HG03565 (cell line): ENCODE data around the gene RIC8A.
A peak's percentile ranks its signal among the peaks of the same experiment; 100 is the strongest.
"Not testable (repeated sequence)": the region's sequence is repeated elsewhere in the genome, so short reads cannot be mapped to it uniquely, and the experiment has no call there.

Source experiments
- ATAC-seq: cut with Tn5 transposase; IDR thresholded peaks from one replicate; pipeline ENCODE4 v1.9.1; 2021; ENCODE audit warnings: mild to moderate bottlenecking, moderate library complexity; ENCODE audit not compliant: unreplicated experiment

The RIC8A gene

GRCh38 chr11:217704-218103 lies 10.2 kb downstream of the RIC8A start:
- no peak for ATAC-seq

- no peak for ATAC-seq
These were observed 11.5 kb downstream of the RIC8A start for GRCh38 chr11:218815-219593.

- ATAC-seq = not testable (repeated sequence)
These were observed 13.2 kb downstream of the RIC8A start for GRCh38 chr11:220641-221215.

- no peak for ATAC-seq
These were observed 14.0 kb downstream of the RIC8A start for GRCh38 chr11:221539-221938.

GRCh38 chr11:221998-222789 lies 14.7 kb downstream of the RIC8A start:
- ATAC-seq = no peak

- ATAC-seq = no peak
These were observed 15.7 kb downstream of the RIC8A start for GRCh38 chr11:223026-223789.

- ATAC-seq = no peak
These were observed 16.4 kb downstream of the RIC8A start for GRCh38 chr11:223884-224283.

- ATAC-seq = no peak
These were observed 16.9 kb downstream of the RIC8A start for GRCh38 chr11:224424-224823.

GRCh38 chr11:225734-226453 lies 18.4 kb downstream of the RIC8A start:
- ATAC-seq = no peak

- no peak for ATAC-seq
These were observed 20.4 kb downstream of the RIC8A start for GRCh38 chr11:227824-228379.

- ATAC-seq = no peak
These were observed 22.9 kb downstream of the RIC8A start for GRCh38 chr11:230431-230830.

GRCh38 chr11:232783-233565 lies 25.5 kb downstream of the RIC8A start:
- ATAC-seq = no peak

GRCh38 chr11:235180-235579 lies 27.7 kb downstream of the RIC8A start:
- ATAC-seq = no peak

- no peak for ATAC-seq
These were observed 28.1 kb downstream of the RIC8A start for GRCh38 chr11:235609-235996.

GRCh38 chr11:235997-236773 lies 28.7 kb downstream of the RIC8A start, which contains the start of gene SIRT3:
TSS of gene SIRT3 (minus strand) at chr11:236342. CDS start at chr11:236328, 14 bp downstream.
- ATAC-seq = peak; percentile 49

- ATAC-seq = peak; percentile 74
These were observed 29.6 kb downstream of the RIC8A start, which contains the start of gene PSMD13 for GRCh38 chr11:236774-237767. TSS of gene PSMD13 (plus strand) at chr11:236976. CDS start at chr11:237050, 74 bp downstream.

GRCh38 chr11:238346-238745 lies 30.8 kb downstream of the RIC8A start:
- ATAC-seq = not testable (repeated sequence)
